AG09309 (cell line): ENCODE measurements around the gene LRFN3.

Experiments used
- DNase-seq: peaks from one replicate; pipeline ENCODE4 v3.0.0-alpha.2; 2010; ENCODE audit warnings: low read depth
- H3K4me3 ChIP-seq: 2 replicates; pipeline ENCODE4 v1.5.1; 2011; ENCODE audit warnings: mild to moderate bottlenecking, low read depth, low read length, moderate library complexity; ENCODE audit not compliant: control insufficient read depth
- CTCF ChIP-seq: IDR thresholded peaks from 2 replicates; pipeline ENCODE4 v1.5.1; 2011; ENCODE audit warnings: mild to moderate bottlenecking, low read depth, low read length, inconsistent platforms; ENCODE audit not compliant: insufficient read depth, control insufficient read depth; ENCODE audit errors: missing control alignments

The LRFN3 gene

GRCh38 chr19:35991731-35992450 is 55.7 kb downstream of the LRFN3 start:
- no peak overlapping the region for H3K4me3 ChIP-seq
- no peak for DNase-seq
- TF ChIP-seq CTCF: no peak

- H3K4me3 ChIP-seq: no peak overlapping the region
- no peak for TF ChIP-seq CTCF
- no peak for DNase-seq
These were observed 57.0 kb downstream of the LRFN3 start for GRCh38 chr19:35992907-35993765.

- TF ChIP-seq CTCF: no peak
- H3K4me3 ChIP-seq: peak overlapping the region; percentile 84
- DNase-seq: no peak
These were observed 57.9 kb downstream of the LRFN3 start for GRCh38 chr19:35993923-35994598.
